ENCODE data around the gene MET. TPM values are rescaled to one million over a fixed set of nuclear protein-coding genes. Genes with fewer than 3 reads are reported as not detected.
A peak's percentile ranks its signal among the peaks of the same experiment; 100 is the strongest.
"Not testable (repeated sequence)": the region's sequence is repeated elsewhere in the genome, so short reads cannot be mapped to it uniquely, and the experiment has no call there.

Gene MET
- total RNA-seq, 1 donor from 2014 or later, result 23.6 TPM

DNA sequence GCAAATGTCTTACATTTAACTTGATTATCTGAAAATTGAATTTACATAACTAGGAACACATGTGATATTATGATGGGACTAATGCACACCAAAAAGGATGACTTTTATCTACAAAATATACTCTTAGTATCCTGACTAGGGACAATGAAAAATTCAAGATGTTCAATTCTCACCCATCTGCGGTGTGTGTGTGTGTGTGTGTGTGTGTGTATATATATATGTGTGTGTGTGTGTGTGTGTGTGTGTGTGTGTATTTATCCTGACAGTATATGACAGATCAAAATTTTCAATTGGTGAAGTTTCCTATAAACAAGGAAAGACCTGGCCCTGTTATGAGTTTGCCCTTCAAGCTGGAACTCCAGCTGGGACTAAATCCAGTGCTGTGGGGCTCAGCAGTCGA lies 40.3 kb upstream of the MET start:
- no peak overlapping the region for H3K27ac Mint-ChIP-seq (ENCODE audit: unreplicated experiment)
- peaks cover 25% of the 10 kb centered on the region for H3K4me1 Mint-ChIP-seq (ENCODE audit: low read depth)
- TF ChIP-seq, protein P1, sequence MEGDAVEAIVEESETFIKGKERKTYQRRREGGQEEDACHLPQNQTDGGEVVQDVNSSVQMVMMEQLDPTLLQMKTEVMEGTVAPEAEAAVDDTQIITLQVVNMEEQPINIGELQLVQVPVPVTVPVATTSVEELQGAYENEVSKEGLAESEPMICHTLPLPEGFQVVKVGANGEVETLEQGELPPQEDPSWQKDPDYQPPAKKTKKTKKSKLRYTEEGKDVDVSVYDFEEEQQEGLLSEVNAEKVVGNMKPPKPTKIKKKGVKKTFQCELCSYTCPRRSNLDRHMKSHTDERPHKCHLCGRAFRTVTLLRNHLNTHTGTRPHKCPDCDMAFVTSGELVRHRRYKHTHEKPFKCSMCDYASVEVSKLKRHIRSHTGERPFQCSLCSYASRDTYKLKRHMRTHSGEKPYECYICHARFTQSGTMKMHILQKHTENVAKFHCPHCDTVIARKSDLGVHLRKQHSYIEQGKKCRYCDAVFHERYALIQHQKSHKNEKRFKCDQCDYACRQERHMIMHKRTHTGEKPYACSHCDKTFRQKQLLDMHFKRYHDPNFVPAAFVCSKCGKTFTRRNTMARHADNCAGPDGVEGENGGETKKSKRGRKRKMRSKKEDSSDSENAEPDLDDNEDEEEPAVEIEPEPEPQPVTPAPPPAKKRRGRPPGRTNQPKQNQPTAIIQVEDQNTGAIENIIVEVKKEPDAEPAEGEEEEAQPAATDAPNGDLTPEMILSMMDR (IDR thresholded peaks at IDR 0.05), result no peak
- no peaks in the 10 kb centered on the region for H3K27me3 Mint-ChIP-seq (ENCODE audit: low read depth)
- no peak overlapping the region for H3K4me3 Mint-ChIP-seq (ENCODE audit: unreplicated experiment)
- H3K36me3 Mint-ChIP-seq (ENCODE audit: low read depth), result no peaks in the 10 kb centered on the region
- DNase-seq (ENCODE audit: low spot score), result no peak
- no peaks in the 10 kb centered on the region for H3K9me3 Mint-ChIP-seq (ENCODE audit: low read depth)

DNA sequence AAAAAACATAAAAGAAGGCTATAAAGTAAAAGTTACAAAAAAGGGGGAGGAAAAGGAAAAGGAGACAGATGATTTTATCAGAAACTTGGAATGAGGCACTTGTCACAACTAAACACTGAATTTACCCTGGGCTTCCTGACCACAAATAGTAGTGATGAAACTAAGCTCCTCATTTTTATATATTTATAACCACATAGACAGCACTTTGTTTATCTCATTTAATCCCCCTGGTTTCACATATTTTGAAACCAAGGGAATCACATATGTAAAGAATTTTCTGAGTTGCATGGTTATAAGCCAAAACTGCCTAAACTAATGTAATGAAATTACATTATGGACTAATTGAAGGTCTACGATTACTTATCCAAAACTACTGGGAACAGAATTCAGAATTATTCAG lies 39.6 kb upstream of the MET start:
- no peak overlapping the region for H3K4me3 Mint-ChIP-seq (ENCODE audit: unreplicated experiment)
- DNase-seq (ENCODE audit: low spot score), result no peak
- TF ChIP-seq, protein P1 (IDR thresholded peaks at IDR 0.05), result no peak
- no peaks in the 10 kb centered on the region for H3K27me3 Mint-ChIP-seq (ENCODE audit: low read depth)
- peaks cover 25% of the 10 kb centered on the region for H3K4me1 Mint-ChIP-seq (ENCODE audit: low read depth)
- no peaks in the 10 kb centered on the region for H3K36me3 Mint-ChIP-seq (ENCODE audit: low read depth)
- no peak overlapping the region for H3K27ac Mint-ChIP-seq (ENCODE audit: unreplicated experiment)
- H3K9me3 Mint-ChIP-seq (ENCODE audit: low read depth), result no peaks in the 10 kb centered on the region

DNA sequence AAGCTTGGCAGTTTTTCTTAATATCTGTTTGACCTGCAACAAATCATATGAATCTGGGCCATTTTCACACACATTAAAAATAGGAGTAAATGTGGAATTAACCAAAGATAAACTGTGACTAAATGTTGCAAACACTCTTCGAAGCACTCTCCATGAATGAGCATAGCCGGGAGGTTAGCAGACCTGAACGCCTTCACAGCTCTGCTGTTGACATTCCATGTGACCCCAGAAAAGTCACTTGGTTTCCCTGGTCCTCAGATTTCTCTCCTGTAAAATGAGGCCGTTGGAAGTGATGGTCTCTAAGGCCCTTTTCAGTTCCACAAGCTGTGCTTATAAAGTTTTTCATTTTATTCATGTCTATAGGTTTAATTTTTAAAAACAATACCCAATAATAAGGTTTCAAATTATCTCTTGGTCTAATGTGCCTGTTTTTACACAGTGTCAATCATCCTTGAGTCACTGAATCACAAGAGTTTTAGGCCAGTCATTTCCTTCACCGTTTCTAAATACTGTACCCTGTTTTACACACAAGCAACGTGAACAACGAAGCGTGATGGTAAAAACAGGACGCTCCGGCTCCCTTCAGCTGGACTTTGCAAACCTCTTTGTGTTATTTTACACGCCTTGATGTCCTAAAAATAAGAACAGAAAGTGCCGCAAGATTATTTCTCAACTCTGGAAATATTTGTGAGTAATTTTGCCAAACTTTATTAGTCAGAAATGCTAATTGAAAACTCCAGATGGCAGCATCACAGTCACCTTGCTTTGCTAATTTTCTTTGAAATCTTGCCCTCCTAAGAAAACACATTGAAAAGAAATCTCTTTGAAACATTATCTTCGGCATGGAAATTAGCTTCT lies 38.6 kb upstream of the MET start:
- Mint-ChIP-seq H3K27ac (ENCODE audit: unreplicated experiment) (peak overlapping the region; percentile 34), H3K9me3 (ENCODE audit: low read depth) (no peaks in the 10 kb centered on the region), H3K36me3 (ENCODE audit: low read depth) (no peaks in the 10 kb centered on the region), H3K27me3 (ENCODE audit: low read depth) (no peaks in the 10 kb centered on the region), H3K4me1 (ENCODE audit: low read depth) (peaks cover 25% of the 10 kb centered on the region), H3K4me3 (ENCODE audit: unreplicated experiment) (peak overlapping the region; percentile 24)
- TF ChIP-seq, protein P1 (IDR thresholded peaks at IDR 0.05), result peak; percentile 58
- DNase-seq (ENCODE audit: low spot score), result no peak

DNA sequence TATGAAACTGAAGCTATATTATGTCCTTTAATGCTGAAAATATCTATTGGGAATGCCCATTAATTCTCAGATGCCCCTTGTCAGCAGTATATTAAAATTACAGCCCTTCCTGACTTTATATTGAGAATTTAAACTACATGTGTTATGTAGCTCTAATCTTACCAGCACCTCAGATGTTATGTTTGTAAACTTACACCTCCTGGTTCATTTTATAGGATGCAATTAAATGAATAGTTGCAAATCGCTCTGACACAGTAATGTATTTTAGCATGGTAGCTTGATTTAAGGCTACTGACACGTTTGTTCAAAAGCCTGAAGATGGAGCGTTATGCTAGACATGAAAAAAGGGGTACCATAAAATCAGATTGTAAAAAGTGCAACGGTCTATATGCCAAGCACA lies 35.0 kb upstream of the MET start:
- TF ChIP-seq, protein P1 (IDR thresholded peaks at IDR 0.05), result no peak
- Mint-ChIP-seq H3K4me1 (ENCODE audit: low read depth) (peaks cover 14% of the 10 kb centered on the region), H3K9me3 (ENCODE audit: low read depth) (no peaks in the 10 kb centered on the region), H3K27ac (ENCODE audit: unreplicated experiment) (no peak overlapping the region), H3K27me3 (ENCODE audit: low read depth) (no peaks in the 10 kb centered on the region), H3K36me3 (ENCODE audit: low read depth) (no peaks in the 10 kb centered on the region), H3K4me3 (ENCODE audit: unreplicated experiment) (no peak overlapping the region)
- DNase-seq (ENCODE audit: low spot score), result no peak

DNA sequence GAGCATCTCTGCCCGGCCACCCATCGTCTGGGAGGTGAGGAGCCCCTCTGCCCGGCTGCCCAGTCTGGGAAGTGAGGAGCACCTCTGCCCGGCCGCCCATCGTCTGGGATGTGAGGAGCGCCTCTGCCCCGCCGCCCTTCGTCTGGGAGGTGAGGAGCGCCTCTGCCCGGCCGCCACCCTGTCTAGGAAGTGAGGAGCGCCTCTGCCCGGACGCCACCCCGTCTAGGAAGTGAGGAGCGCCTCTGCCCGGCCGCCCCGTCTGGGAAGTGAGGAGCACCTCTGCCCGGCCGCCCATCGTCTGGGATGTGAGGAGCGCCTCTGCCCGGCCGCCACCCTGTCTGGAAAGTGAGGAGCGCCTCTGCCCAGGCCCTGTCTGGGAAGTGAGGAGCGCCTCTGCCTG lies 33.4 kb upstream of the MET start:
- not testable (repeated sequence) for H3K9me3 Mint-ChIP-seq (ENCODE audit: low read depth); H3K27ac Mint-ChIP-seq (ENCODE audit: unreplicated experiment); H3K27me3 Mint-ChIP-seq (ENCODE audit: low read depth); DNase-seq (ENCODE audit: low spot score); H3K36me3 Mint-ChIP-seq (ENCODE audit: low read depth); H3K4me1 Mint-ChIP-seq (ENCODE audit: low read depth); H3K4me3 Mint-ChIP-seq (ENCODE audit: unreplicated experiment)

Data from chondrocyte (in vitro differentiated cells).